HG02623 (cell line): ENCODE results near the gene ADAMTS17.

Experiments used
- ATAC-seq: cut with Tn5 transposase; IDR thresholded peaks from one replicate; pipeline ENCODE4 v1.9.1; 2021; ENCODE audit warnings: moderate library complexity; ENCODE audit not compliant: unreplicated experiment

Gene ADAMTS17

DNA sequence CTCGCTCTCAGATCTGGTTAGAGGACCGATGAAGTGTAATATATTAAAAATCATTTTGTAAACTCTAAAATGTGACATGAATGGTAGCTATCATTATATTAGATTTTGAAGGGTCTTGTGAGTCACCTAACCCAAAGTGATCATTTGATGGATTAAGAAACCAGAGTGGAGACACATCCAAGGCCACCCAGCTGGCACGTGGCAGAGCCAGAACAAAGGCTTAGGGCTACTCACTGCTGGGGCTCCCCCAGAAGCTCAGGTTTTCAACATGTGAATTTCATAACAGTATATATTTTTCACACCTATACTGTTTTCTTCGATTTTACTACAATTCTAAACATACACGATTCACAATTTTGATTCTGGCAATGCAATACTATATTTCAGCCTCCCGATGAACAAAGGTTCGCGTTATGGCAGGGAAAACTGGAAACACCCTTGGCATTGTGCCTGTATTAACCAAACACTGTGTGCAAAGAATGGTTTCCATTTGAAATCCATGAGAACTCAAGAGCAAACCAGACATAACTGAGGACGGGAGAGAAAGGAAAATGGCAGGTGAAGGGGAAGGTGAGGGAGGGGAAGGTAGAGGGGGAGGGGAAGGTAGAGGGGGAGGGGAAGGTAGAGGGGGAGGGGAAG, 88.9 kb downstream of the ADAMTS17 start:
- no peak for ATAC-seq

DNA sequence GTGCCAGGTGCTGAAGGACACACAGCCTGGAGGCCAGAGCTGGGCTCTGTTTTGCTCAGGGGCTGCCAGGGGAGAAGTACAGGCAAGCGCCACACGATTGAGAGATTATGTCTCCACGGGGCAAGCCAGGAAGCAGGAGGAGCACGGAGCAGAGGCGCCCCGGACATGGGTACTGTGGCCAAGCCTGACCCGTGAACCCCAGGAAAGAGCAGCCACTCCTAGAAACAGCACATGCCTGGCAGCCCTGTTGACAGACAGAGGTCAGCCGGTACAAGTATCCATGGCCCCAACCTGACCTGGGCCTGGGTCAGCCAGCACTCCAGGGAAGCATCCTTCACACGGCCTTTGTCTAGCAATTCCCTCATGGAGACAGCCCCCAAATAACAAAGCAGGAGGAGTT, 89.4 kb downstream of the ADAMTS17 start:
- no peak for ATAC-seq

DNA sequence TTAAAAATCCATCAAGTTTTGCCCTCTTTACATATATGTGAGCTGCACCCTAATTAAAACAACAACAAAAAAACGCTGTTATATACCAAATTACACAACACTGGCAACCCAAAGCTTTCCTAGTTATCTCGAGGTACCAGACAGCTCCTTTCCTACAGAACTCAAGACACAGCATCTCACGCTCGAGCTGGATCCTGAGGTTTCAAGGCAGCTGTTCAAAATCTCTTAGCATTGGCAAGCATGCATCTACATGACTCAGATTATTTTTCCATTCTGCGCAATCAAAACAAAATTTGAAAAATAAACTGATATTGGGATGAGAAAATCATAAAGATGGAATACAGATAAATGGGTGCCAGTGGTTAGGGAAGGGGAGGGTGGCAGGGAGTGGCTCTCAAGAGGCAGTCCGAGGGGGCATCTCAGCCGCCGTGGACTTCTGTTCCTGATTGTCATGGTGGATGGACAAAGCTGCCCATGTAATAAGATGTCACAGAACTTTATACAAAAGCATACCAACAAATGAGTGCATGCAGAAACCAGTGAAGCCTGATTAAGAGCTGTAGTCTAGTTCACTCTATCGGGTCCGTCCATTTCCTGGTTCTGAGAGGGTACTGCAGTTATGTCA, 91.5 kb downstream of the ADAMTS17 start:
- no peak for ATAC-seq

DNA sequence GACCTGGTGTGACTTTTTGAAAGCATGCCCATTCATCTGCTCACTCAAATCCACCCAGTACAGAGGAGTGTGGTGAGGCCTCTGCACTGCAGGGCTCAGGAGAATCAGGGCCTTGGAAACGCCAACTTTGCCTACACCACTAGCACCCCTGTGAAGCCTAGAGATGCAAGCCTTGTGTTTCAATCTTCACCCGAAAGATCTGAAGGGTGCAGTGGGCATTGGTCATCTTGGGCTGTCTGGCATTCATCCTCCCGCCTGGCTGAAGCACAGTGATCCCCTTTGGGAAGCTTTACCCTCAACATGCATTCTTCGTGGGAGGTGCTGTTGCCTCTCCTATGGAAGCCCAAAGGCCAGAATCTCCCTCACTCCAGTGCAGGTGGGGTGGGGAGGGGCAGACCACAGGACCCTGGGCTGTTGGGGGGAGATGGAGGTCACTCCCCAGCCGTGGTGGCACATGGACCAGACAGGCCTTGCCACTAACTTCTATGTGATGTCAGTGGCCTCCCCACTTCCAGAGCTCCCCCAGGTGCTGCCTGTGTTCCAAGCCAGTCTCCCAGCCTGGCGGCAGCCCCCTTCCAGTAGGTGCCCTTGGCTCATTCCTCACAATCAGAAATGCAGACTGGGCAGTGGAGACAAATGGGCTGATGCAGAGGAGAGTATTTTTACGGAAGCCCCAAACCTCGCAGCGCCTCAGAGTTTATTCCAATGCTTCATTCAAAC, 92.5 kb downstream of the ADAMTS17 start:
- ATAC-seq = no peak

DNA sequence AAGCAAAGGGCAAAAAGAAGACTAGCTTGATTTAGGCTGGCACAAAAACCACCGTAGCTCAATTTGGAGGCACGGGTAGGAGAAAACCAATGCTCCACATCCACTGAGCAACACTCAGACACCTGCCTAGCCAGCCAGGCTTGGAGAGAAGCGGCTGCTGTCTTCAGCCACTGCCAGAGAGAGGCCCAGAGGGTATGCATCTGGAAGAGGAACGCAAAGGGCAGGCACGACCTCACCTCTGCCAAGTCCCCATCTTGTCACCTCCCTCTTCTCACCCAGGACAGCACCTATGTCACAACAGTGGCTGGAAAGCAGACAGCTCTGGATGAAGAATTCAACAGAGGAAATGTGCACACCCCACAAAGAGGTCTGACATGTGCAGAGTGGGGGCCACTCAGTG, 93.5 kb downstream of the ADAMTS17 start:
- no peak for ATAC-seq

DNA sequence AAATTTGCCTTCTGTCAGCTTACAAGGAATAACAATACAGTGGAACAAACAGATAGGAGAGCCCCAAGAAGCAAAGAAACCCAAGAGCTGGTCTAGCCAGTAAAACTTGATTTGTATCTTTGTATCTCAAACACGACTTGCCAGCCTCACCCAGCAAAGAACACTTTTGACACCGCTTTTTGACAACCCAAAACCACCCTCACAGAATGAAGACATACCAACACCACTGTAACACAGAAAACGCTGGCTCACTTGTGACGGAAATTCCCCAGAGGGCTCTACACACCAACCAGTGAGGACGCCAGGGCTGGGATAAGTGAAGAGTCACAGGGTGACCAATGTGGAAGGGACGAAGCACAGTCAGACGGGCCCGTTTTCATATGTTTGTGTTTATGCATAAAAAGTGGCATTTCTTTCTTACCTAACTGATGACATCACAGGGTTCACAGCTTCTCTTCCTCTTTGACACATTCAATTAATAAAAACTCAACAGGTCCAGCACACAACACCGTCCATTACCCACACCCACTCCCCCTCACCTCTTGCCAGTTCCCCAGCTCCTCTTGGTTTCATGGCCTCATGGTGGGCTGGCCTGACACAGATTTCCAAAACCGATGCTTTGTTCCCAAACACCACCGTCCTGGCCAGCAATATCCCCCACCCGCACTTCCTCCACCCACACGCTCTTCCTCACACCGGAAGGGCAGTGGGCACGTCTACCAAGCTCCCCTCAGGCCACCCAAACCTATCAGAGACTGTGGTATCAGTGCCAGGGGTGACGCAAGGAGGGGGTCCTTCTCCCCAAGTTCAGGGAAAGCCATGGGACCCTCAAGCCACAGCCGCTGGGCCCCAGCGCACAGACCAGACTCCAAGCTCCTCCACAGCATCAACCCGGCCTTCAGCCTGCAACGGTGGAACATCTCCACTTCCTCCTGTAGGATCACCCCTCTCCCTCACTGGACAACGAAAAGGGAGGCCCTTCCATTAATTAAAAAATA, 94.2 kb downstream of the ADAMTS17 start:
- ATAC-seq = no peak

DNA sequence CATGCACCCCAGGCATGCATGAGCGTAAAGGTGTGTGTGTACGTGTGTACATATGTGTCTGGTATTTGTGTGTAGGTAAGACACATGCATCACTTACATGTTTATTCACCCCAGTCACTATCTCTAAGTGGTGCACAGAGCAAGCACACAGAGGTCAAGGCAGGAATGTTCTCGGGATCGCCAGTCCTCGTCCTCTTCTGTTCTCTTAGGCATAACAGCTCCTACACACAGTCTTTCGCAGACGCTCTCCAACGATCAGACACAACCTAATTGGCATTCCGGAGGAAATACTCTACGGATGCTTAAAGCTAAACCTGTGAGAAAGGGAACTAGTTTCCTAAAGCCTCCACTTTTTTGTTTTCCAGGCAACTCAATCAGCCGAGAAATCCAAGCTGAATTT, 95.9 kb downstream of the ADAMTS17 start:
- no peak for ATAC-seq

DNA sequence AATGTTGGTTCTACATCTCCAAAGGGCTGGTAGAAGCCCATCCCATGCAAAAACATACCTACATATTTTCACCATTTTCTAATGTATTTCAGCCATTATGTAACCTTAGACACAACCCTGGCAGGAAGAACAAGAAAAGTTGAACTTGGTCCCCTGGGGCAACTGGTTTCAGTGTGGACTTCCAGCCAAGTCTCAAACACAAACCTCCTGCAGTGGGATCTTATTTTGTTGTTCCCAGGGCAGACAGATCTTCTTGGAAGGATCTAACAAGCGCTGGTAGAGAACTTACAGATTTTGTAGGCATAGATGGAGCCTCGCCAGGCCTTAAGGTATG, 96.3 kb downstream of the ADAMTS17 start:
- ATAC-seq = no peak

DNA sequence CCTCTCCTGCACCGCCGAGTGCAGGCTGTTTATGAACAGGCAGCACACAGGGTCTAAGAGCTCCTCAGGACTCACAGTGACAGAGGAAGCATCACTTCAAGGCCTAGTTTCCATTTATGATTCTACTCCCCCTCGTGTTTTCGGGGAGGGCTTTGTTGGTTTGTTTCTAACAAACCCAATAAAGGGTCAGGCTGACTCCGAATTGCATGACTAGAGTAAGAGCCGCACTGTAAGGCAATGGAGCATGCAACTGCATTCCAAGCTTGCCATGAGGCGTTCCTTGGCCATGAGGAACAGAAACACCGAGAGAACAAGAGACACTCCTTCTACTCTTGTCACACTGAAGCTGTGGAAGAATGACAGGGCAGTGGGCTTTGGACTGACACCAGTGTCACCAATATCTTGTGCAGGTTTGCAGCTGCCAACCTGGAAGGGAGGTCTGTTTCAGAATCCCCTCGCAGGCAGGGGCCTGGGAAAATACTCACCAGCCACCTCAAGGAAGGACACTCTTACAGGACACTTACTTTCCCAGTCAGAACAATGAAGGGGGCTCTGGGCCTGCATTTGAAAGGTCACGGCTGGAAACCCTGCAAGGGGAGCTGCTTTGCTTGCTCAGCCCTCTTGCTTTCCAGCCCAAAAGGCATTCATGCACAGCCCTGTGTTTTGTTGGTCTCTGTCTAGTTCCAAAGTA, 96.8 kb downstream of the ADAMTS17 start:
- no peak for ATAC-seq

DNA sequence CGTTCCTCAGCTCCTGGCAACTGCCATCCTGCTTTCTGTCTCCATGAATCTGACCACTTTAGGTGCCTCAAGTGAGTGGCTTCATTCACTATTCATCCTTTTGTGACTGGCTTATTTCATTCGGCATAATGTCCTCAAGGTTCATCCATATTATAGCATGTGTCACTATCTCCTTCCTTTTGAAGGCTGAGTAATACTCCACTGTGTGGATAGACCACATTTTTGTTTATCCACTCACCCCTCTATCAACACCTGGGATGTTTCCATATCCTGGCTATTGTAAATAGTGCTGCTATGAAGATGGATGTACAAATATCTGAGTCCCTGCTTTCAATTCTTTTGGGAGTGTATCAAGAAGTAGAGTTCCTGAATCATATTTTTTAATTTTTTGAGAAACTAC, 98.8 kb downstream of the ADAMTS17 start:
- no peak for ATAC-seq

DNA sequence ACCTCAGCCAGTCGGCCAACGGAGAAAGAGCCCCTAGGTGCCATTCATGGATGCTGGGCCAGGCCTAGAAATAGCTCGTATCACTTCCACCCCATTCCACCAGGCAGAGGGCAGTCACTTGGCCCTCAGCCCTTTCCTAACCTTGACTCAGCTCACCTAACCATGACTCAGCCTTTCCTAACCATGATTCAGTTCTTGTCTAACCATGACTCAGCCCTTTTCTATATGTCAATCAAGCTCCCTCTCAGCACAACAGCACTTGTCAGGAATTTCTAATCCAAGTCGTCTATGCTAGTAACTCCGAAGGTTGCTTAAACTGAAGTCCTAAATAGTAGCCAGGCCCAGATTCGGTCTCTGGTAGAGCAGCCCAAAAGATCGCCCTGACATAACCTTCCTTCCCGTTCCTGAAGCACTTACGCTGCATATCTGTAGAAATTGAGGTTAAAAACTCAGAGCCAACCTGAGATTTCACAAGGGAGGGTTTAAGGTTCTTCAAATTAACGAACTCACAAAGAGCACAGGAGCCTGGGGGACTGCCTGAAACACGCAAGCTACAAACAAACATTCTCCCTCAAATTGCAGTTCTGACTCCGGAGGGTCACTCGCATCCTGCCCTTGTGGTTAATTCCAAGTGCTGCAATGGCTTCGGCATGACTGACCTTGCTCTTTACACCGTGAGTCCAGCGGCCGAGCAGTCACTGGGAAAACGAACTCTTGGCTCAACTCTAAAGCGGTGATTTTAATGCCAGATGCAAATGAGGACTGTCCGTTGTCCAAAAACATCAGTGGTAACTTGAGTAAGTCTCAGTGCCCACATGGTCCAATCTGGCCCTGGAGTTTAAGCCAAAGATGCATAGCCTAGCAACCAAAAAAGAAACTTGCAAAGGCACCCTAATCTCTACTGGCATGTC, 99.9 kb downstream of the ADAMTS17 start:
- no peak for ATAC-seq

DNA sequence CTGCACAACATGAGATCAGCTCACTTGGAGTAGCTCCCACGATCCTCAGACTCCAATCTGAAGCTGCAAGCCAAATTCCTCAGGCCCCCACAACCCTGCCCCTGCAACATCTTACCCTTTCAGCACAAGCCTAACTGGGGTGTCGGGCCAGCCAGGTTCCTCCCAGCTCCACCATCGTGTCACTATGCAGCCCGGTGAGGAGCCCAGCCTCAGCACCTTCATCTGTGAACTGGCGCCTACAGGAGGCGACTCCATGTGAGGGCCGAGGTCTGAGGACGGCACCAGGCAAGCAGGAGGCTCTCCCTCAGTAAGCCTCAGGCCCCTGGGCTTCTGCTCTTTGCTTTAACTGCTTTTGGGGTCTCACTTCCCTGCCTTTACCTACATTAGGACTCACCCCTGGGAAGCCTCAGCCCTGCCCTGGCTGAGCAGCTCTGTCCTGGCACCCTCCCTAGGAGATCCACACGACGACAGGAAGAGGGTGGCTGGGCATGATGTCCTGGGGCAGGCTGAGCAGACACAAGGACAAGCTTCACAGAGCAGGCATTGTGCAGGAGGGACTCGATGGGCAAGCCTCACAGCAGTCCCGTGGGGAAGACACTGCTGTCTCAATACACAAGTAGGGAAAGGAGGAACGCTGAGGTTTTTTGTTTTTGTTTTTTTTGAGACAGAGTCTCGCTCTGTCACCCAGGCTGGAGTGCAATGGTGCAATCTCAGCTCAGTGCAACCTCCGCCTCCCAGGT, 104.6 kb downstream of the ADAMTS17 start:
- ATAC-seq = no peak

DNA sequence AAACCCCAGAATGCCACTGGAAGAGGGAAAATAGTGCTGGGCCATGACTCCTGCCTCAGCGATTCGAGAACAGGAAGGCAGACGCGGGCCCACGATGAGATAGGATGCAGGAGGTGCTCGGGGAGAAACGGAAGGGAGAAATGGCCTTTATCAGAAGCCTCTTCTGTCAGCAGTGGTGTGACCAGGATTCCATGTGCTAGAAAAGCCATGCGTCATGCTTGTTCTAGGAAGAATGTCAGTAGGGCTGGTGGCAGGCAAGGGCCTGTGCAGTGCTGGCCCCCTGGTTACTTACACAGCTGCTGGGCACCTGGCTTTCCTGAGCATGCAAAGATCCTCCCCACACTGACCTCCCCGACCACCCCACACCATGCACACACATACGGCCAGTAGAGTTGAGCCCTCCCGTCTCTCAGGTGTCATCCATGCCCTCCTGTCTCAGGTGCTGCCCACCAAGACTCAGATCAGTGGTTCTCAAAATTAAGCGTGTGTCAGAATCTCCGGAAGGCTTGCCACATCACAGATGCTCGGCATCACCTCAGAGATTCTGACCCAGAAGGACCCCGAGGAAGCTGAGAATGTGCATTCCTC, 106.7 kb downstream of the ADAMTS17 start:
- ATAC-seq = no peak

DNA sequence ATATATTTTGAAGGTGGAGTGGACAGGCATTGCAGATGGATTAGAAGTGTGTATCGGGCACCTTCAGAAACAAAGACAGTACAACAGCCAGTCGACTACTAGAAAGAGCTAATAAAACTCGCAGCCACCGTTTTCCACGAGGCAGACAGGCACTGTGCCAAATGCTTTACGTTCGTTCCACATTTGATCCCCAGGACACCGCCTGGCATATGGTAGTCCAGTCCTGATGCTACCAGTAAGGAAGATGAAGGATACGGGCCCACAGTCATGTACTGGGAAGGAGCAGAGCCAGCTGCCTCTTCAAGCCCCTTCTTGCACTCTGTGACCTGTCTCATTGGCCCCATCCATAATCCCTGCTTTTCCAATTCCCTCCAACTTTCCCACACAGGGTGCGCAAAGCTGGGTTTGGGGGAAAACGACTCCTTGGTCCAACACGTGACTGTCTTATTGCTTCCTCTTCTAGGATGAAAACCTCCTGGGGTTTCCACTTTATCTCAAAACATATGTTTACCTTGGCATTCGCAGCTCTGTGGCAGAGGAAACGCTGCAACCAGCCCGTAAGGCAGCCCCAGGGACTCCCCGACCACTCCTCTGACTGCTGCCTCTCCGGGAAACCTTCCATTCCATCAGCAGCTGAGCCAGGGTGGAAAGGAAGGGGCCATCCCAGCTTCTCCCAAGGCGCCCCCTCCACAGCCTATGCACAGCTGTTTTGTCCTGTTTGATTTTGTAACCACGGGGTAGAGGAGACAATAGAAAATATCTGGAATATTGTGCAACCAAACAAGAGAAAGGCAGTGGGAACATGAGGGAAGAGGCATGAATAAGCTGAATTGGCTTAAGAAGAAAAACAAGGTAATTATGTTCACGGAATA, 107.4 kb downstream of the ADAMTS17 start:
- ATAC-seq = no peak

DNA sequence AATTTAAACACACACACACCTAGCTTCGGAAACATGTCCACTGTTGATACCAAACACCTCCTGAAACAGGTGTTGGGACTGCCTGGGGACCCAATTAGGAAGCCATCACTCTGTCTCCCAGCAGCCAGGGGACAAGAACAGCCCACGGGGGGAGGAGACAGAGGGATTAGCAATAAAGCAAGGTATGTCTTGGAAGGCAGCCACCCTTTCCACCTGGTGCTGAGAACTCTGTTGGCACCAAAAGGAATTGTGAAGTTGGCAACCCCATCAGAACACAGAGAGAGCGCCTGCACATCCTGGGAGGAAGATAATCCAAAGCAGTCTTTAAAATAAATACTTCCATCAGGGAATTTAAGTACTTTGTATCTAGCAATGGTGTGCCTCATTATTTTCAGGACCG, 111.0 kb downstream of the ADAMTS17 start:
- no peak for ATAC-seq

DNA sequence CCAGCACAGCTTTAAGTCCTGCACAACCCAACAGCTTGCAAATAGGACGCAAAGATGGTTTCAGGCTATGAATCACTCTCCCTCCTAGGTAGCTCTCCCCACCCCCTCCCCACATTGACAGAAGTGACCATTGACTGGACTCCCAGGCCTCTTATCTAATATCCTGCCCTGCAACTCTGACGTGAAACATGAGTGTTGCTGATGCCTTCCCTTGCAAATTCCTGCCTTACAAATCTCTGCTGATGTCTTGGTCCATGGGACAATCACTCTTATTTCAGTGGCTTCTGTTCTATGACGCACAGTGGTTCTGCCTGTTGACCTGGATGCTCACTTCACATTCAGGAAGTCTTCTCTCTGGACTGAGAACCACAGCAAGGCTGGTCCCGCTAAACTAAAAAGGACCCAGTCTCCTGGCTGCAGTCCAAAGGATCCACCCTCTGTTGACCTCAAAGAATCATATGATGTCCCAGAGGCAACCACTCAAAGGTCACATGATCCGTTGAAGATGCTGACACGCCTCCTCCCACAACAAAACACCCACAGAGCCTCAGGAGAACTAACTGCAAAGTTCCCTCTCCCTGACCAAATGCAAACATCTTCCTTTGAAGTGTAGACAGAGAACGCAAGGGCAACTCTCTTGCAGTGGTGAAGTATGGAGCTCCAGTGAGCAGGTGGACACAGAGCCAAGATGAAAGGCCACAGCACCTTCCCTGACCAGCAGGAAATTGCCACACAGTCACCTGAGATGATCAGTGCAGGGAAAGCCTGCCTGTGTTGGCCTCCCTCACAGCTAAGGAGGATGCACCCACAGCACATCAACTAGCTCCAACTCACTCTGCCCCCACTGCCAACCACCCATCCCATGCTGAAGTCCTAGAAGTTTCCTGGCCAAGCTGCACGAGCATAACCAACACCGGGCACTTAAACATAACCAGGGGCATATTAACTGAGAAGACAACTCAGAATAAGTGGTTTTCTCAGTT, 112.3 kb downstream of the ADAMTS17 start:
- ATAC-seq = no peak
